Measurements from ENCODE around the gene ZNF25. TPM values are rescaled to one million over a fixed set of nuclear protein-coding genes. Genes with fewer than 3 reads are reported as not detected.

The ZNF25 gene
- total RNA-seq, 1 experiment from 2014 or later: 1.7 TPM

DNA sequence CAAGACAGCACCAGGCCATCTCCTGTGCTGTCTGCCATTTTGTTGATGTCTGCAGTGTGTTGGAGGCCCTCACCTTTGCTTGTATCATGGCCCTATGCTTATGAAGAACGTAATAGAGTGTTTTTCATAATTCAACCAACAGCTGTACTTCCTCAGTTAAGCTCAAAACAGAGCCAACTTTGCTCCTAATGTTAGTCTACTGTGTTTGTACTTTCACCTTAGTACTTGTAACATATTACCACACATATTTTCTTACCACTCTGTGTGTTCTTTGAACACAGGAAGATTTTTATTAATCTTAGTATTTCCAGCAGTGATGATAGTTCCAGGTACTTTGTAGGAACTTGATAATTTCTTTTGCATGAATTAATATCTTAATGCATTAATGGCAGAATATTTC, 39.9 kb upstream of the ZNF25 start:
- Histone ChIP-seq H3K4me3 (ENCODE audit: low read depth, low read length) (no peak overlapping the region), H3K27me3 (replicated peaks; ENCODE audit: control insufficient read depth, insufficient read depth, low read length) (no peaks in the 10 kb centered on the region), H3K36me3 (ENCODE audit: control insufficient read depth, insufficient read depth, low read length) (peaks cover 7% of the 10 kb centered on the region), H3K9me3 (no peaks in the 10 kb centered on the region), H3K4me1 (no peaks in the 10 kb centered on the region)
- Mint-ChIP-seq H3K4me3 (ENCODE audit: unreplicated experiment) (no peak overlapping the region), H3K9me3 (ENCODE audit: unreplicated experiment) (peaks cover 31% of the 10 kb centered on the region), H3K27ac (ENCODE audit: unreplicated experiment) (no peak overlapping the region), H3K4me1 (ENCODE audit: low read depth, unreplicated experiment) (peaks cover 7% of the 10 kb centered on the region), H3K36me3 (ENCODE audit: insufficient read depth, unreplicated experiment) (peaks cover 83% of the 10 kb centered on the region), H3K27me3 (ENCODE audit: insufficient read depth, unreplicated experiment) (no peaks in the 10 kb centered on the region)
- TF ChIP-seq, protein P1, sequence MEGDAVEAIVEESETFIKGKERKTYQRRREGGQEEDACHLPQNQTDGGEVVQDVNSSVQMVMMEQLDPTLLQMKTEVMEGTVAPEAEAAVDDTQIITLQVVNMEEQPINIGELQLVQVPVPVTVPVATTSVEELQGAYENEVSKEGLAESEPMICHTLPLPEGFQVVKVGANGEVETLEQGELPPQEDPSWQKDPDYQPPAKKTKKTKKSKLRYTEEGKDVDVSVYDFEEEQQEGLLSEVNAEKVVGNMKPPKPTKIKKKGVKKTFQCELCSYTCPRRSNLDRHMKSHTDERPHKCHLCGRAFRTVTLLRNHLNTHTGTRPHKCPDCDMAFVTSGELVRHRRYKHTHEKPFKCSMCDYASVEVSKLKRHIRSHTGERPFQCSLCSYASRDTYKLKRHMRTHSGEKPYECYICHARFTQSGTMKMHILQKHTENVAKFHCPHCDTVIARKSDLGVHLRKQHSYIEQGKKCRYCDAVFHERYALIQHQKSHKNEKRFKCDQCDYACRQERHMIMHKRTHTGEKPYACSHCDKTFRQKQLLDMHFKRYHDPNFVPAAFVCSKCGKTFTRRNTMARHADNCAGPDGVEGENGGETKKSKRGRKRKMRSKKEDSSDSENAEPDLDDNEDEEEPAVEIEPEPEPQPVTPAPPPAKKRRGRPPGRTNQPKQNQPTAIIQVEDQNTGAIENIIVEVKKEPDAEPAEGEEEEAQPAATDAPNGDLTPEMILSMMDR (IDR thresholded peaks at IDR 0.05; ENCODE audit: insufficient read depth in 1 of 2, low read depth in 1 of 2, low read length in 1 of 2, severe bottlenecking in 1 of 2, unreplicated experiment in 1 of 2): no peak
- POLR2A ChIA-PET: no interaction called here
- DNase-seq: no peak
- no TSS peak for BruUV-seq (replicated peaks)
- intact Hi-C loops (cut with micrococcal nuclease; ENCODE audit: unreplicated experiment): loop anchor here (10.0 kb wide), 2 partner anchors 348 to 1112 kb away; no protein-coding TSS in a partner anchor
- CTCF ChIA-PET: no interaction called here

DNA sequence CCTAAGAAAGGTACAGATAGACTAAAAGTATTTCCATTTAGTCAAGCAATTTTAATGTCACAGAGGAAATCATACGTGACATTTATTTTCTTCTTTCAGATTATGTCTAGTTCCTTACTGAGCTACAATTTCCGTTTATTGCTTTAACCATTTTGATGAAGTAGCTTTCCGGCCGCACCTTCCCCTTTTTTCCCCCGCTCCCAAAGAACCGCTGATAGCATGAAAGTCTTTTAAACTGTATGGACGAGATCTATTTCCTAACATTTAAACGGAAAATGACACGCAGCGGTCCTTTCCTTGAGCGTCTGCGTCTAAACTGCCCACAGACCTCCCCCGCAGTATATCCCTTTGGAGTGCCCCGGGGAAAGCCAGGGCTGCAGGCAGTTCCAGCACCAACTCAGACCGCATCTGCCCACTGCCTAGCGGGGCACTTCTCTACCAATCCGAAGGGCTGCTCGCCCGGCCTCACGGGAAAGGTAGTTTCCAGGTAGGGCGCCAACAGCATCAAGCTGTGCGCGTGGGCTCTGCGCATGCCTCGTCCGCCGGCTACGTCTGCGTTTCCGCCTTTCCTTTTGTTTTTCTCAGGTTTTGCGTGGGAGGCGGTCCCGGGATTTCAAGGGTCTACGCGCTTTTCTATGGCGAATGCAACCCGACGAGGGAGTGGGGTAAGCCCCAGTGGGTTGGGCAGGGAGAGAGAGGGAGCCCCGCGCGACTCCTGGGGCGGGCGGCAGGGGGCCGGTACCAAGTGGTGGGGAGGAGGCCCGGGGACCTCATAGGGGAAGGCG, 33.9 kb upstream of the ZNF25 start, which contains the start of gene ZNF33A:
TSS of gene ZNF33A (plus strand) at position 557 of the 785 bp plus-strand sequence. CDS start 1,667 bp downstream, outside the sequence.
- POLR2A ChIA-PET: interaction anchor here (0.6 to 0.9 kb wide), 3 partner anchors 33 to 83 kb away, joined by 3 to 4 read pairs (median 3); partner anchors contain the start of gene ZNF25
- Histone ChIP-seq H3K4me3 (ENCODE audit: low read depth, low read length) (peak within 1 kb of the TSS; percentile 50), H3K4me1 (no peaks in the 10 kb centered on the region), H3K27me3 (replicated peaks; ENCODE audit: control insufficient read depth, insufficient read depth, low read length) (no peaks in the 10 kb centered on the region), H3K9me3 (no peaks in the 10 kb centered on the region), H3K36me3 (ENCODE audit: control insufficient read depth, insufficient read depth, low read length) (no peaks in the 10 kb centered on the region)
- DNase-seq: peak; percentile 94 to 96
- Mint-ChIP-seq H3K27me3 (ENCODE audit: insufficient read depth, unreplicated experiment) (no peaks in the 10 kb centered on the region), H3K36me3 (ENCODE audit: insufficient read depth, unreplicated experiment) (peaks cover 39% of the 10 kb centered on the region), H3K4me1 (ENCODE audit: low read depth, unreplicated experiment) (peaks cover 7% of the 10 kb centered on the region), H3K9me3 (ENCODE audit: unreplicated experiment) (peaks cover 9% of the 10 kb centered on the region), H3K27ac (ENCODE audit: unreplicated experiment) (peak within 1 kb of the TSS; percentile 97), H3K4me3 (ENCODE audit: unreplicated experiment) (peak within 1 kb of the TSS; percentile 88)
- TF ChIP-seq, protein P1 (IDR thresholded peaks at IDR 0.05; ENCODE audit: insufficient read depth in 1 of 2, low read depth in 1 of 2, low read length in 1 of 2, severe bottlenecking in 1 of 2, unreplicated experiment in 1 of 2): peak in 1 of 2 experiments; percentile 30
- CTCF ChIA-PET: interaction anchor here (1.3 to 1.4 kb wide), 2 partner anchors 33 to 355 kb away, joined by 5 to 14 read pairs; partner anchors contain the start of gene ZNF25
- intact Hi-C loops (cut with micrococcal nuclease; ENCODE audit: unreplicated experiment): loop anchor here (1.0 to 10.0 kb wide), 5 partner anchors 34 to 1106 kb away; partner anchors contain the start of genes ZNF248, ZNF25 and ZNF37A
- TSS peak; percentile 86 for BruUV-seq (replicated peaks)

DNA sequence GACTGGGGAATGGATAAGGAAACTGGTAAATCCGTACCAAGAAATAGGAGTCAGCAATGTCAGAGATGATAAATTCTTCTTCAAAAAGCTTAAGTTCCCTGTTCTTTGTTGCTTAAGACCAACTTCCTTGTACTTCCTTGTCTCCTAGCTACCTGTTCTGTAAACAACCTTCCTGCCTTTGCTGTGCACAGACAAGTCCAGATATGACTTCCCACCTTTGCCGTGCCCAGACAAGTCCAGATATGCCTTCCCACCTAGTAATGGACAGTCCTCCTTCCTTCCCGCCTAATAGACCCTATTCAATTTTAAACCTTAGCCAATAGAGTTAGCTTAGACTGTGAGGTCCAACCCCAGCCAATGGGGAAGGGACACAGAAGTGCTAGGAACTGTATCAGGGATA, 31.5 kb upstream of the ZNF25 start:
- Histone ChIP-seq H3K36me3 (ENCODE audit: control insufficient read depth, insufficient read depth, low read length) (no peaks in the 10 kb centered on the region), H3K27me3 (replicated peaks; ENCODE audit: control insufficient read depth, insufficient read depth, low read length) (no peaks in the 10 kb centered on the region), H3K4me1 (no peaks in the 10 kb centered on the region), H3K9me3 (no peaks in the 10 kb centered on the region), H3K4me3 (ENCODE audit: low read depth, low read length) (no peak overlapping the region)
- intact Hi-C loops (cut with micrococcal nuclease; ENCODE audit: unreplicated experiment): no loop called here
- POLR2A ChIA-PET: no interaction called here
- BruUV-seq (replicated peaks): no TSS peak
- TF ChIP-seq, protein P1 (IDR thresholded peaks at IDR 0.05; ENCODE audit: insufficient read depth in 1 of 2, low read depth in 1 of 2, low read length in 1 of 2, severe bottlenecking in 1 of 2, unreplicated experiment in 1 of 2): no peak
- Mint-ChIP-seq H3K9me3 (ENCODE audit: unreplicated experiment) (peaks cover 9% of the 10 kb centered on the region), H3K27ac (ENCODE audit: unreplicated experiment) (no peak overlapping the region), H3K4me1 (ENCODE audit: low read depth, unreplicated experiment) (peaks cover 7% of the 10 kb centered on the region), H3K36me3 (ENCODE audit: insufficient read depth, unreplicated experiment) (peaks cover 18% of the 10 kb centered on the region), H3K27me3 (ENCODE audit: insufficient read depth, unreplicated experiment) (no peaks in the 10 kb centered on the region), H3K4me3 (ENCODE audit: unreplicated experiment) (no peak overlapping the region)
- DNase-seq: no peak
- CTCF ChIA-PET: interaction anchor here (1.6 kb wide), 1 partner anchor 31 kb away, joined by 13 read pairs; the partner anchor contains the start of gene ZNF25
